Testis (tissue), 2 donors: Measurements from ENCODE around the gene MUC2.

Experiments
- POLR2A ChIP-seq: fragments of 450-650 bp; IDR thresholded peaks from one replicate; pipeline ENCODE4 v1.6.1; 2017; ENCODE audit warnings: antibody characterized with exemption, mild to moderate bottlenecking, moderate library complexity
- TF ChIP-seq, protein P1 (sequence below), 3 experiments: fragments of 450-650 bp in 2 of 3; fragments of 200-600 bp in 1 of 3; sonication (generic) in 1 of 3; IDR thresholded peaks; one replicate each; pipeline ENCODE4 v1.5.1; 2016 to 2019; ENCODE audit warnings: antibody characterized with exemption in 3 of 3, mild to moderate bottlenecking in 2 of 3, moderate library complexity in 1 of 3

DNA sequence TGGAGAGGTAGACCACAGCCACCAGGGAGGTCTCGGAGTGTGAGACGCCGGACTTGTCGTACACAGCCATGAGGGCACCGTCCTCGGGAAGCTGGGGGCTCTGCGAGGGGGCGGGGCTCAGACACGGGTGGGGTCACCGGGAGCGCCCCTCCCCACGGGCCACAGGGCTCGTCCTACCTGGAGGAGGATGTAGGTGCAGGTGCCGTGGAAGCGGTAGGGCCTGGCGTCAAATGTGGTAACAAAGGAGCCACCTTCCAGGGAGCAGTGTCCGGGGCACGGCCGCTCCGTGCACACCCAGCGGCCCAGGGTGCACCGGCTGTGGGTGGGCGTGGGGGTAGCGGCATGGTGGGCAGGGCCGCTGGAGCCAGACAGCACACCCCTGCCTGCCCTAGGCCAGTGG lies 45.6 kb upstream of the MUC2 start:
- TF ChIP-seq, protein P1, sequence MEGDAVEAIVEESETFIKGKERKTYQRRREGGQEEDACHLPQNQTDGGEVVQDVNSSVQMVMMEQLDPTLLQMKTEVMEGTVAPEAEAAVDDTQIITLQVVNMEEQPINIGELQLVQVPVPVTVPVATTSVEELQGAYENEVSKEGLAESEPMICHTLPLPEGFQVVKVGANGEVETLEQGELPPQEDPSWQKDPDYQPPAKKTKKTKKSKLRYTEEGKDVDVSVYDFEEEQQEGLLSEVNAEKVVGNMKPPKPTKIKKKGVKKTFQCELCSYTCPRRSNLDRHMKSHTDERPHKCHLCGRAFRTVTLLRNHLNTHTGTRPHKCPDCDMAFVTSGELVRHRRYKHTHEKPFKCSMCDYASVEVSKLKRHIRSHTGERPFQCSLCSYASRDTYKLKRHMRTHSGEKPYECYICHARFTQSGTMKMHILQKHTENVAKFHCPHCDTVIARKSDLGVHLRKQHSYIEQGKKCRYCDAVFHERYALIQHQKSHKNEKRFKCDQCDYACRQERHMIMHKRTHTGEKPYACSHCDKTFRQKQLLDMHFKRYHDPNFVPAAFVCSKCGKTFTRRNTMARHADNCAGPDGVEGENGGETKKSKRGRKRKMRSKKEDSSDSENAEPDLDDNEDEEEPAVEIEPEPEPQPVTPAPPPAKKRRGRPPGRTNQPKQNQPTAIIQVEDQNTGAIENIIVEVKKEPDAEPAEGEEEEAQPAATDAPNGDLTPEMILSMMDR (IDR thresholded peaks at IDR 0.05) = no peak
- no peak for TF ChIP-seq POLR2A
